Right lobe of liver (tissue), 6 donors: Measurements from ENCODE around the gene CSTF2T. TPM values are rescaled to one million over a fixed set of nuclear protein-coding genes. Genes with fewer than 3 reads are reported as not detected.

Source experiments
- ATAC-seq, 4 donors: fragments of 200-7000 bp; cut with Tn5 transposase; one replicate each; pipeline ENCODE4 v1.9.1; 2020; ENCODE audit warnings: mild to moderate bottlenecking in 4 of 4, moderate library complexity in 4 of 4
- DNase-seq, 3 donors: peaks; one replicate each; pipeline ENCODE4 v3.0.0-alpha.2; 2020
- H3K27ac ChIP-seq, 3 donors: fragments of 200-600 bp; one replicate each; pipeline ENCODE4 v1.8.0; 2022
- H3K27me3 ChIP-seq, 2 donors: fragments of 200-600 bp; one replicate each; pipeline ENCODE4 v1.8.0; 2022
- H3K36me3 ChIP-seq, 4 donors: fragments of 200-600 bp; sonication (generic) in 1 of 4; one replicate each; pipeline versions ENCODE4 v1.5.1 to v1.8.0; 2017 to 2022; ENCODE audit warnings: control low read depth in 1 of 4
- H3K4me1 ChIP-seq, 4 donors: fragments of 200-600 bp; sonication (generic) in 1 of 4; one replicate each; pipeline versions ENCODE4 v1.5.1 to v1.8.0; 2017 to 2022; ENCODE audit warnings: control low read depth in 1 of 4
- H3K4me3 ChIP-seq, 3 donors: fragments of 200-600 bp; one replicate each; pipeline ENCODE4 v1.8.0; 2022
- H3K9me3 ChIP-seq, 4 donors: fragments of 200-600 bp; sonication (generic) in 1 of 4; one replicate each; pipeline versions ENCODE4 v1.5.1 to v1.8.0; 2017 to 2022; ENCODE audit warnings: control low read depth in 1 of 4
- CTCF ChIP-seq, 4 donors: fragments of 200-600 bp in 3 of 4; fragments of 450-650 bp in 1 of 4; IDR thresholded peaks; one replicate each; pipeline versions ENCODE4 v1.5.1 to v1.8.0; 2016 to 2022; ENCODE audit warnings: antibody characterized with exemption in 4 of 4, mild to moderate bottlenecking in 2 of 4
- POLR2A ChIP-seq: fragments of 450-650 bp; IDR thresholded peaks from one replicate; pipeline ENCODE4 v1.6.1; 2017; ENCODE audit warnings: antibody characterized with exemption, mild to moderate bottlenecking
- WGBS: methylation state at CpG from one replicate; pipeline ENCODE4 v1.1.6; 2018; ENCODE audit warnings: low coverage, low lambda C conversion rate; ENCODE audit not compliant: insufficient coverage; ENCODE audit errors: missing lambda C conversion rate; 5-methylcytosine and 5-hydroxymethylcytosine counted together
- intact Hi-C, 2 donors: fragments of 100-400 bp; cut with DNase I; formaldehyde crosslinking; loops; one replicate each; pipeline versions ENCODE4 v1.11.2 to v1.14.1; 2022
- total RNA-seq, 6 experiments: library from RNA; depleted of rRNA in 2 of 6; stranded (reverse); fragments of >200 nt in 2 of 6; fragmentation: NEBNext Ultra II Directional in 3 of 6; extraction: Animal tissue kit (Norgen Biotek cat#: 25700) in 3 of 6; gene quantifications; one replicate each; pipeline versions ENCODE4 v1.1.0 to v1.2.4, GENCODE V29; 2016 to 2023
- donor health status: DM: no; HTN: yes; CAD: no.
- donor health status: DM: no; HTN: no; CAD: no.
- donor health status: DM: no; HTN: no; CAD: no.
- donor health status: DM: no; HTN: yes; CAD: no.
- donor health status: DM: no; HTN: yes; CAD: no.

The CSTF2T gene
- total RNA-seq, 6 experiments from 2014 or later, result 8.0 to 12.3 (median 8.9) TPM

- Histone ChIP-seq H3K4me1 (no peaks in the 10 kb centered on the region), H3K27ac (no peak overlapping the region), H3K9me3 (no peaks in the 10 kb centered on the region), H3K36me3 (no peaks in the 10 kb centered on the region), H3K27me3 (no peaks in the 10 kb centered on the region), H3K4me3 (no peak overlapping the region)
- WGBS, result 41% methylated on average over 2 of the region's 2 CpGs
- TF ChIP-seq POLR2A (no peak), CTCF (IDR thresholded peaks at IDR 0.05) (no peak)
- no peak for DNase-seq
- intact Hi-C loops, result no loop called here
- ATAC-seq, result no peak
Measured at GRCh38 chr10:51709324-51709972, 10.1 kb upstream of the CSTF2T start.

GRCh38 chr10:51708609-51709008 lies 9.2 kb upstream of the CSTF2T start:
- no peaks in the 10 kb centered on the region for H3K27me3 ChIP-seq
- no peak overlapping the region for H3K27ac ChIP-seq
- 50% methylated on average over 2 of the region's 2 CpGs for WGBS
- no peak overlapping the region for H3K4me3 ChIP-seq
- no peaks in the 10 kb centered on the region for H3K4me1 ChIP-seq
- TF ChIP-seq POLR2A (no peak), CTCF (IDR thresholded peaks at IDR 0.05) (no peak)
- H3K9me3 ChIP-seq, result no peaks in the 10 kb centered on the region
- ATAC-seq (no peak), DNase-seq (no peak)
- intact Hi-C loops, result no loop called here
- H3K36me3 ChIP-seq, result no peaks in the 10 kb centered on the region

- no peak for ATAC-seq
- WGBS, result 60% methylated on average over 5 of the region's 5 CpGs
Measured at GRCh38 chr10:51707821-51708424, 8.5 kb upstream of the CSTF2T start.

GRCh38 chr10:51707392-51707791 lies 8.0 kb upstream of the CSTF2T start:
- Histone ChIP-seq H3K4me3 (no peak overlapping the region), H3K27ac (no peak overlapping the region), H3K36me3 (no peaks in the 10 kb centered on the region), H3K4me1 (no peaks in the 10 kb centered on the region), H3K27me3 (no peaks in the 10 kb centered on the region), H3K9me3 (no peaks in the 10 kb centered on the region)
- DNase-seq, result no peak
- intact Hi-C loops, result no loop called here
- WGBS, result 55% methylated on average over 6 of the region's 6 CpGs
- ATAC-seq, result no peak
- no peak for TF ChIP-seq POLR2A
- TF ChIP-seq CTCF (IDR thresholded peaks at IDR 0.05), result no peak

More at GRCh38 chr10:51707821-51708424, 8.5 kb upstream of the CSTF2T start:
- intact Hi-C loops, result no loop called here
- no peak for DNase-seq
- Histone ChIP-seq H3K4me3 (no peak overlapping the region), H3K36me3 (no peaks in the 10 kb centered on the region), H3K27me3 (no peaks in the 10 kb centered on the region), H3K4me1 (no peaks in the 10 kb centered on the region), H3K27ac (no peak overlapping the region), H3K9me3 (no peaks in the 10 kb centered on the region)
- TF ChIP-seq POLR2A (no peak), CTCF (IDR thresholded peaks at IDR 0.05) (no peak)
